Stimulated activated CD4-positive, alpha-beta T cell treated with anti-CD3 and anti-CD28 coated beads, TNF-alpha, amount 100 ng/mL, for 1 hour (primary cell): ENCODE data around the gene APOL1.
"Not testable (repeated sequence)": the region's sequence is repeated elsewhere in the genome, so short reads cannot be mapped to it uniquely, and the experiment has no call there.

Source experiments
- DNase-seq, 3 donors: peaks; one replicate each; pipeline ENCODE4 v3.0.0-alpha.2; 2020; ENCODE audit warnings: low read depth in 3 of 3, low spot score in 1 of 3

APOL1 gene

DNA sequence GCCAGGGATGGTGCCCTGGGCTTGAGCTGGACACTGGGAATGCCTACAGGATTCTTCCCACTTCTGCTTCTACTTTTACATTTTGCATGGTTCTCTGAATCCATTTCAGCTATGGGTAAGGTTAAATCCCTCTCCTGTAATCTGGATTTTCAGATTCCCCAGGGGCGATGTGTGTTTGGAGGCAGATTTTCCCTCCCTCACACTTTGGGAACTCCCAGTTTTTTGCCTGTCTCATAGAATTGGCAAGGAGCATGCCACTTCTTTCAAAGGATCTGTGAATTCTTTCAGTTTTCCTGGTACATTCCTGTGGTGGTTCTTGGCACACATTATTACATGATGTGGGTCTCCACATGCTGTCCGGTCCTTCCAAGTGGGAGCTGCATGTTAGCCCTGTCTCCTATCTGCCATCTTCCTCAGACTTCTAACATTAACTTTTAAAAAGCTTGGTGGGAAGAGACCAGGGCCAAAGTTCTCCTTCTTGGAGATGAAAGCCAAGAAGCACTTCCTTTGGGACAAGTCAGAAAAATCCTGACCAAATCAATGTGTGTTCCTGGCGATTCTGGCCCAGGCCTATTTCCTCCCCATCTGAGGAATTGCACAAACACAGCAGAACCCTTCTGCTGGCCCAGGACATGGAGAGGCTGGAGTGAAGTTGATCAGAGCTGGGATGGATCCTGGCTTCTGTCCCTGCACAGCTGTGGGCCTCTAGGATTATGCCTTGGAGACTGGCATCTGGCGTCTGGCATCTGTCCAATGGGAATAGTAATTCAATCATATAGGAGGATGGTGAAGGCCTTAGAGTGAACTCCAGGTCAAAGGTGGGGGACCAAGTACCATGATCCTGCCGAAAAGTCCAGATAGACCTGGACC is 8.2 kb upstream of the APOL1 start:
- DNase-seq: no peak

DNA sequence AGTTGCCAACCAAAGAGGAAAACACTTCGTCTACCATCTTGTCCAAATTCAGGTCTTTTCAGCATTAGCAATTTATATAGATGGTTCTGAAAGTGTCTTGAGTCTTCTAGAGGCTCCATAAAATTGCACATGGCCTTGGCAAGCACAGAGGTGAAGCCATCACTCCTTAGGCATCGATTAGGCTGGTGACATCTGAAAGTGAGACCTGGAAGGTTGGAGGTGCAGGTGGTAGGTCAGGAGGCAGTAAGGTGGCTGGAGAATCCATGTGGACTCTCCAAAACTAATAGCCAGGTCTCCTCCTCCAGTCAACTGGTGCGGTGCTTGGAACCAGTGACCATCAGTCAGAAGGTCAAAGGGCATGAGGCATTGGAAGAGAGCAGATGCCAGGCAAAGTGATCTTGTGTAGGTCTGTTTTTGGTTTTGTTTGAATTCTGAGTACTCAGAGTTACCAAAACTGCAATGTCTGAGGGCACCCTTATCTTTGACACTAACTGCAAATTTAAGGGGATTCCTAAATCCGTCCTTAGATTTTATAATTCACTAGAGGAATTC is 7.1 kb upstream of the APOL1 start:
- DNase-seq: no peak

GRCh38 chr22:36246718-36247117 is 6.2 kb upstream of the APOL1 start:
- DNase-seq: no peak

GRCh38 chr22:36247955-36248354 is 5.0 kb upstream of the APOL1 start:
- DNase-seq: no peak

- no peak for DNase-seq
Observed at GRCh38 chr22:36249160-36249559, 3.8 kb upstream of the APOL1 start.

- not testable (repeated sequence) for DNase-seq
Observed at GRCh38 chr22:36250292-36250960, 2.5 kb upstream of the APOL1 start.

DNA sequence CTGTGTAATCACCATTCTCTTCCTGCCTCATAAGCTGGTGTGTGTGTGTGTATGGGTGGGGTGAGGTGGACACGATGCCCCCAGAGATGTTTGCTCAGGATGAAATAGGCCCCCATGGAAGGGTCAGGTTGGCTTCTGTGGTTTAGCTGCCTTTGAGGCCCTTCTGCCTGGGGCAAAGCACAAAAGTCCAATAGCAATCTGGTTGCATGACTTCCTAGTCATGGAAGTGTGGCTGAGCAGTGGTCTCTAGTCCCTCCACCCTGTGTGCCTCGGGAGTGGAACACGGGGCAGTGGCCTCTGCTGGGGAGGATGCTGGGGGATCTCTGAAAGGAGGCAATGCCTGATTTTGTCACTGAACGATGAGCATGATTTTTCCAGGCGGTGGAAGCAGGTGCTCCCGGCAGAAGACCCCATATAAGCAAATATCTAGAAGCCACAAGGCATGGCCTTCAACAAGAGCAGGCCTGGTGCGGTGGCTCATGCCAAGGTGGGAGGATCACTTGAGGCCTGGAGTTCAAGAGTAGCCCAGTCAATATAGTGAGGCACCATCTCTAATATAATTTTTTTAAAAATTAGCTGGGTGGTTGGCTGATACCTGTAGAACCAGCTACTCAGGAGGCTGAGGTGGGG is 839 bp upstream of the APOL1 start:
- not testable (repeated sequence) for DNase-seq

GRCh38 chr22:36253523-36254490 is 874 bp downstream of the APOL1 start:
- DNase-seq: no peak

DNA sequence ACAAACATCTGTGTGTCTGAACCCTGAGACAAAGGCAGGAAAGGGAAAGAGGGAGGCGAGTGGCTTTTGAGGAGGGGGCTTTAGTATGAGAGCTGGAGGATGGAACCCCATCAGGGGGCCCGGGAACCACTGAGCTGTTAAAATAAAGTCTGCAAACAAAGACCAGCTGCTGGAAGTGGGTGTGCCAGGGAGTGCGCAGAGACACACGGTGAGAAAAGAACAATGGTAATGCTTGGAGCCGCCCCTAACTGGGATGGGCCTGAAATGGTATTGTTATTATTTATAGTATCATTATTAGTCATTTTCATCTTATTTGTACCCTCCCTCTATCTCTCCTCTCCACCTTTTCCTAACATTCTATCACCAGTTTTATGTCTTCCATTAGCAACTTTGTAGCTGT is 2.6 kb downstream of the APOL1 start:
- DNase-seq: not testable (repeated sequence)

GRCh38 chr22:36256478-36256877 is 3.5 kb downstream of the APOL1 start:
- no peak for DNase-seq

- no peak for DNase-seq
Observed at GRCh38 chr22:36257308-36257707, 4.4 kb downstream of the APOL1 start.

GRCh38 chr22:36257948-36258670 is 5.2 kb downstream of the APOL1 start:
- no peak for DNase-seq

GRCh38 chr22:36258701-36259614 is 6.0 kb downstream of the APOL1 start:
- DNase-seq: no peak

GRCh38 chr22:36259615-36260300 is 6.8 kb downstream of the APOL1 start:
- no peak for DNase-seq

GRCh38 chr22:36261675-36262074 is 8.7 kb downstream of the APOL1 start:
- DNase-seq: not testable (repeated sequence)

DNA sequence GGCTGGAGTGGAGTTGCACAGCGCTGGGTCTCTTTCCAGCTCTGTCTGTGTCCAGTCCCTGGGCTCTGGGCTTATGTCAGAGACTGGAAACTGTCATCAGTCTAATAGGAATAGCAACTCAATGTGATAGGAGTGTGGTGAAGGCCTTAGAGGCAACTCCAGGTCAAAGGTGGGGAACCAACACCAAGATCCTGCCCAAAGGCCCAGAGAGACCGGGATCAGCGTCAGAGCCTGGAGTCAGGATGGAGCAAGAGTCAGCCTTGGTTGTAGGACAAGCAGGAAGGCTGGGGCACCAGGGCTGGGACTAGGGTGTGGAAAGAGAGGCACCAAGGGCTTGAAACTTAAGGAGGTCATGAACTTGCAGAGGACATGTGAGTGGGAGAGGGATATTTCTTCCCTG is 9.4 kb downstream of the APOL1 start:
- not testable (repeated sequence) for DNase-seq

DNA sequence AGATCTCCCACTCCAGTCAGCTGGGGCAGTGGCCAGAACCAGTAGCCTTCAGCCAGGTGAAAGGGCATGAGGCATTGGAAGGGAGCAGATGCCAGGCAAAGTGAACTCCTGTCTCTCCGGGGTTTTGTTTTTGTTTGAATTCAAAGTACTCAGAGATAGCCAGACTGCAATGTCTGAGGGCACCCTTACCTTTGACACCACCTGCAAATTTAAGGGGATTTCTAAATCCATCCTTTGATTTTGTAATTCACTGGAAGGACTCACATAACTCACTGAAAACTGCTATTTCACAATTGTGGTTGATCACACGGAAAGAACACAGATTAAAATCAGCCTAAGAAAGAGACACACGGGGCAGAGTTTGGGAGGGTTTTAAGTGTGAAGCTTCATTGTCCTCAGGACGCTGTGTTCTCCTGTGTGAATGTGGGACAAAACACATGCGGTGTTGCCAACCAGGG is 10.3 kb downstream of the APOL1 start:
- not testable (repeated sequence) for DNase-seq
